ENCODE measurements around the gene PCDH15.

The PCDH15 gene

DNA sequence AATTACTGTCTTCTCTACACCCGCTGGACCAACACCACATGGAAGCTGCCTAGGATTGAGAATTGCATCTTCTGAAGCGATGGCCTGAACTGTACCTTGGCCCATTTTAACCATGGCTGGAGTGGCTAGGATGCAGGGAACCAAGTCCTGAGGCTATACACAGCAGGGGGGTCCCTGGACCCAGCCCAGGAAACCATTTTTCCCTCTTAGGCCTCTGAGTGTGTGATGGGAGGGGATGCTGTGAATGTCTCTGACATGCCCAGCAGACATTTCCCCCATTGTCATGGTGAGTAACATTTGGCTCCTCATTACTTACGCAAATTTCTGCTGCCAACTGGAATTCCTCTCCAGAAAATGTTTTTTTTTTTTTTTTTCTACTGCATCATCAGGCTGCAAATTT lies 822.7 kb downstream of the PCDH15 start:
- peak overlapping the region; percentile 47 for H4K8ac ChIP-seq (ENCODE audit: low read depth, low read length)
- no peak overlapping the region for H3K4ac ChIP-seq (ENCODE audit: low read depth, low read length)
- no peak overlapping the region for H3K4me2 ChIP-seq (ENCODE audit: low read length)
- no peaks in the 10 kb centered on the region for H3K4me1 ChIP-seq (ENCODE audit: control insufficient read depth in 1 of 2, insufficient read depth in 2 of 2, low read length in 2 of 2)
- H3K27me3 ChIP-seq (ENCODE audit: insufficient read depth, low read length), result no peaks in the 10 kb centered on the region
- no peak overlapping the region for H3K4me3 ChIP-seq (ENCODE audit: low read depth, low read length)
- no peak overlapping the region for H3K27ac ChIP-seq (ENCODE audit: low read depth, low read length)
- WGBS (ENCODE audit: extremely low coverage, insufficient coverage, insufficient read length), result no CpG with 5 or more reads among the region's 3 CpGs
- no peak overlapping the region for H3K23ac ChIP-seq (ENCODE audit: low read length)
- H2AK5ac ChIP-seq (ENCODE audit: low read length), result no peak overlapping the region
- H3K36me3 ChIP-seq (ENCODE audit: control insufficient read depth in 1 of 2, insufficient read depth in 2 of 2, low read length in 2 of 2), result no peaks in the 10 kb centered on the region
- no peak overlapping the region for H2AFZ ChIP-seq (ENCODE audit: insufficient read depth, low read length, poor library complexity)
- DNase-seq, result no peak
- H4K12ac ChIP-seq (ENCODE audit: low read depth, low read length), result no peak overlapping the region
- H2BK120ac ChIP-seq (ENCODE audit: insufficient read depth, low read length, poor library complexity), result no peak overlapping the region
- no peaks in the 10 kb centered on the region for H3K79me1 ChIP-seq (ENCODE audit: low read length)
- no peak overlapping the region for H3K9ac ChIP-seq (ENCODE audit: low read length)
- H3K14ac ChIP-seq (ENCODE audit: low read length), result no peak overlapping the region
- H3K79me2 ChIP-seq (ENCODE audit: control insufficient read depth, insufficient read depth, low read length, poor library complexity), result no peaks in the 10 kb centered on the region
- no peaks in the 10 kb centered on the region for H3K9me3 ChIP-seq (ENCODE audit: insufficient read depth, low read depth, low read length)
- no peak overlapping the region for H2BK12ac ChIP-seq (ENCODE audit: low read length)
- H2BK5ac ChIP-seq (ENCODE audit: low read depth, low read length, poor library complexity), result no peak overlapping the region
- H3K18ac ChIP-seq (ENCODE audit: low read length), result no peak overlapping the region
- no peak overlapping the region for H4K91ac ChIP-seq (ENCODE audit: low read depth, low read length)

DNA sequence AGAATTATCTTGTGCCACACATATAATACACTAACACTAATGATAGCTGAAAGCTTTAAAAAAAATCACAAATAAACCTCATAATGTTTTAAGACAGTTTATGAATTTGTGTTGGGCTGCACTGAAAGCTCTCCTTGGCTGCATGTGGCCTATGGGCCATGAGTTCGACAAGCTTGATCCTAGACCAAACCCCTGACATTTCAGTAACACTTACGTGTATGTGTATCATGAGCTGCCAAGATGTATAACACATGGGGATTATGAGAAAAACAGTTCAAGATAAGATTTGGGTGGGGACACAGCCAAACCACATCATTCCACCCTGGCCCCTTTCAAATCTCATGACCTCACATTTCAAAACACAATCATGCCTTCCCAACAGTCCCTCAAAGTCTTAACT lies 823.8 kb downstream of the PCDH15 start:
- Histone ChIP-seq H3K4me1 (ENCODE audit: control insufficient read depth in 1 of 2, insufficient read depth in 2 of 2, low read length in 2 of 2) (no peaks in the 10 kb centered on the region), H3K9ac (ENCODE audit: low read length) (no peak overlapping the region), H3K79me1 (ENCODE audit: low read length) (no peaks in the 10 kb centered on the region), H2BK12ac (ENCODE audit: low read length) (no peak overlapping the region), H4K8ac (ENCODE audit: low read depth, low read length) (no peak overlapping the region), H3K14ac (ENCODE audit: low read length) (no peak overlapping the region), H3K4me3 (ENCODE audit: low read depth, low read length) (no peak overlapping the region), H3K79me2 (ENCODE audit: control insufficient read depth, insufficient read depth, low read length, poor library complexity) (no peaks in the 10 kb centered on the region), H2AK5ac (ENCODE audit: low read length) (no peak overlapping the region), H3K23ac (ENCODE audit: low read length) (no peak overlapping the region), H4K91ac (ENCODE audit: low read depth, low read length) (no peak overlapping the region), H3K4me2 (ENCODE audit: low read length) (no peak overlapping the region), H3K4ac (ENCODE audit: low read depth, low read length) (no peak overlapping the region), H4K12ac (ENCODE audit: low read depth, low read length) (no peak overlapping the region), H3K9me3 (ENCODE audit: insufficient read depth, low read depth, low read length) (no peaks in the 10 kb centered on the region), H2AFZ (ENCODE audit: insufficient read depth, low read length, poor library complexity) (no peak overlapping the region), H3K36me3 (ENCODE audit: control insufficient read depth in 1 of 2, insufficient read depth in 2 of 2, low read length in 2 of 2) (no peaks in the 10 kb centered on the region), H2BK5ac (ENCODE audit: low read depth, low read length, poor library complexity) (no peak overlapping the region), H2BK120ac (ENCODE audit: insufficient read depth, low read length, poor library complexity) (no peak overlapping the region), H3K27me3 (ENCODE audit: insufficient read depth, low read length) (no peaks in the 10 kb centered on the region), H3K27ac (ENCODE audit: low read depth, low read length) (no peak overlapping the region), H3K18ac (ENCODE audit: low read length) (no peak overlapping the region)
- DNase-seq, result no peak
- no CpG with 5 or more reads among the region's 2 CpGs for WGBS (ENCODE audit: extremely low coverage, insufficient coverage, insufficient read length)

DNA sequence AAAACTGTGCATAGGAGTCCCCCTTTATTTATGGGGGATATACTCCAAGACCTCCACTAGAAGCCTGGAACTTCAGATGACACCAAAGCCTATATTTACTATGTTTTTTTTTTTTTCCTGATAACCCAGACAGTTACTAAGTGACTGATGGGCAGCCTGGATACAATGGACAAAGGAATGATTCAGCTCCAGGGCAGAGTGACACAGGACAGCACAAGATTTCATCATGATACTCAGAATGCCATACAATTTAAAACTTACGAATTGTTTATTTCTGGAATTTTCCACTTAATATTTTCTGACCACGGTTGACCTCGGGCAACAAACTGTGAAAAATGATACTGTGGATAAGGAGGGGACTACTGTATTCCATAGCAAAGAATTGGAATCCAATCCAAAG lies 843.6 kb downstream of the PCDH15 start:
- Histone ChIP-seq H3K4me1 (ENCODE audit: control insufficient read depth in 1 of 2, insufficient read depth in 2 of 2, low read length in 2 of 2) (no peaks in the 10 kb centered on the region), H3K9ac (ENCODE audit: low read length) (no peak overlapping the region), H3K79me2 (ENCODE audit: control insufficient read depth, insufficient read depth, low read length, poor library complexity) (no peaks in the 10 kb centered on the region), H3K27ac (ENCODE audit: low read depth, low read length) (no peak overlapping the region), H2AK5ac (ENCODE audit: low read length) (no peak overlapping the region), H3K9me3 (ENCODE audit: insufficient read depth, low read depth, low read length) (peaks cover 3% of the 10 kb centered on the region), H2BK5ac (ENCODE audit: low read depth, low read length, poor library complexity) (no peak overlapping the region), H3K4me2 (ENCODE audit: low read length) (no peak overlapping the region), H3K23ac (ENCODE audit: low read length) (no peak overlapping the region), H2BK120ac (ENCODE audit: insufficient read depth, low read length, poor library complexity) (no peak overlapping the region), H3K27me3 (ENCODE audit: insufficient read depth, low read length) (no peaks in the 10 kb centered on the region), H3K18ac (ENCODE audit: low read length) (no peak overlapping the region), H2AFZ (ENCODE audit: insufficient read depth, low read length, poor library complexity) (no peak overlapping the region), H4K8ac (ENCODE audit: low read depth, low read length) (no peak overlapping the region), H3K4ac (ENCODE audit: low read depth, low read length) (no peak overlapping the region), H3K36me3 (ENCODE audit: control insufficient read depth in 1 of 2, insufficient read depth in 2 of 2, low read length in 2 of 2) (no peaks in the 10 kb centered on the region), H3K79me1 (ENCODE audit: low read length) (no peaks in the 10 kb centered on the region), H2BK12ac (ENCODE audit: low read length) (no peak overlapping the region), H4K91ac (ENCODE audit: low read depth, low read length) (no peak overlapping the region), H3K14ac (ENCODE audit: low read length) (no peak overlapping the region), H3K4me3 (ENCODE audit: low read depth, low read length) (no peak overlapping the region), H4K12ac (ENCODE audit: low read depth, low read length) (no peak overlapping the region)
- peak in 1 of 2 donors; percentile 47 for DNase-seq
- no CpG with 5 or more reads among the region's 3 CpGs for WGBS (ENCODE audit: extremely low coverage, insufficient coverage, insufficient read length)

GRCh38 chr10:53955091-53955490 lies 845.9 kb downstream of the PCDH15 start:
- Histone ChIP-seq H4K91ac (ENCODE audit: low read depth, low read length) (no peak overlapping the region), H3K4me1 (ENCODE audit: control insufficient read depth in 1 of 2, insufficient read depth in 2 of 2, low read length in 2 of 2) (no peaks in the 10 kb centered on the region), H3K79me2 (ENCODE audit: control insufficient read depth, insufficient read depth, low read length, poor library complexity) (no peaks in the 10 kb centered on the region), H2BK120ac (ENCODE audit: insufficient read depth, low read length, poor library complexity) (no peak overlapping the region), H3K9me3 (ENCODE audit: insufficient read depth, low read depth, low read length) (peaks cover 8% of the 10 kb centered on the region), H3K36me3 (ENCODE audit: control insufficient read depth in 1 of 2, insufficient read depth in 2 of 2, low read length in 2 of 2) (no peaks in the 10 kb centered on the region), H2AK5ac (ENCODE audit: low read length) (peak overlapping the region; percentile 69), H4K12ac (ENCODE audit: low read depth, low read length) (no peak overlapping the region), H3K4me2 (ENCODE audit: low read length) (no peak overlapping the region), H3K18ac (ENCODE audit: low read length) (no peak overlapping the region), H2BK12ac (ENCODE audit: low read length) (no peak overlapping the region), H3K27ac (ENCODE audit: low read depth, low read length) (no peak overlapping the region), H3K14ac (ENCODE audit: low read length) (no peak overlapping the region), H3K4ac (ENCODE audit: low read depth, low read length) (no peak overlapping the region), H3K27me3 (ENCODE audit: insufficient read depth, low read length) (no peaks in the 10 kb centered on the region), H2BK5ac (ENCODE audit: low read depth, low read length, poor library complexity) (no peak overlapping the region), H3K79me1 (ENCODE audit: low read length) (no peaks in the 10 kb centered on the region), H3K23ac (ENCODE audit: low read length) (no peak overlapping the region), H3K4me3 (ENCODE audit: low read depth, low read length) (no peak overlapping the region), H4K8ac (ENCODE audit: low read depth, low read length) (no peak overlapping the region), H3K9ac (ENCODE audit: low read length) (no peak overlapping the region), H2AFZ (ENCODE audit: insufficient read depth, low read length, poor library complexity) (no peak overlapping the region)
- DNase-seq, result no peak
- 100% methylated on average over 1 of the region's 6 CpGs for WGBS (ENCODE audit: extremely low coverage, insufficient coverage, insufficient read length)

Data from trophoblast cell (in vitro differentiated cells and primary cell).